T-helper 2 cell treated with Interferon-gamma antibody and Interleukin-4, amounts not matched to agents 5 μg/mL and 100 μg/mL, for 36 hours (primary cell): Measurements from ENCODE around the gene SKAP1.

Source experiments
- DNase-seq: peaks from one replicate; pipeline ENCODE4 v3.0.0; 2021; ENCODE audit warnings: low spot score
- H3K27ac Mint-ChIP-seq: one replicate; pipeline ENCODE4 v1.8.0; 2021; ENCODE audit warnings: mild to moderate bottlenecking, mixed read lengths
- H3K27me3 Mint-ChIP-seq: one replicate; pipeline ENCODE4 v1.8.0; 2021; ENCODE audit warnings: low read depth, mixed read lengths
- H3K36me3 Mint-ChIP-seq: one replicate; pipeline ENCODE4 v1.8.0; 2021; ENCODE audit warnings: low read depth, mixed read lengths
- H3K4me1 Mint-ChIP-seq: one replicate; pipeline ENCODE4 v1.8.0; 2021; ENCODE audit warnings: low read depth, mixed read lengths
- H3K4me3 Mint-ChIP-seq: one replicate; pipeline ENCODE4 v1.8.0; 2022; ENCODE audit warnings: mild to moderate bottlenecking, moderate library complexity, mixed read lengths
- H3K9me3 Mint-ChIP-seq: one replicate; pipeline ENCODE4 v1.8.0; 2021; ENCODE audit warnings: mixed read lengths

SKAP1 gene

GRCh38 chr17:48139944-48140343 is 290.1 kb downstream of the SKAP1 start:
- DNase-seq = no peak
- Mint-ChIP-seq H3K36me3 (peaks cover 37% of the 10 kb centered on the region), H3K27ac (no peak overlapping the region), H3K4me1 (peaks cover 5% of the 10 kb centered on the region), H3K27me3 (no peaks in the 10 kb centered on the region), H3K4me3 (no peak overlapping the region), H3K9me3 (no peaks in the 10 kb centered on the region)

- peaks cover 5% of the 10 kb centered on the region for H3K4me1 Mint-ChIP-seq
- DNase-seq = no peak
- H3K4me3 Mint-ChIP-seq = no peak overlapping the region
- no peaks in the 10 kb centered on the region for H3K27me3 Mint-ChIP-seq
- H3K36me3 Mint-ChIP-seq = peaks cover 38% of the 10 kb centered on the region
- H3K27ac Mint-ChIP-seq = no peak overlapping the region
- no peaks in the 10 kb centered on the region for H3K9me3 Mint-ChIP-seq
Measured at GRCh38 chr17:48137656-48138055, 292.4 kb downstream of the SKAP1 start.

- Mint-ChIP-seq H3K4me3 (no peak overlapping the region), H3K9me3 (no peaks in the 10 kb centered on the region), H3K4me1 (peaks cover 1% of the 10 kb centered on the region), H3K36me3 (peaks cover 39% of the 10 kb centered on the region), H3K27me3 (no peaks in the 10 kb centered on the region), H3K27ac (no peak overlapping the region)
- DNase-seq = no peak
Measured at GRCh38 chr17:48134912-48135480, 295.0 kb downstream of the SKAP1 start.

GRCh38 chr17:48132385-48132784 is 297.6 kb downstream of the SKAP1 start:
- no peaks in the 10 kb centered on the region for H3K4me1 Mint-ChIP-seq

GRCh38 chr17:48131216-48131824 is 298.7 kb downstream of the SKAP1 start:
- H3K4me3 Mint-ChIP-seq = no peak overlapping the region
- no peaks in the 10 kb centered on the region for H3K27me3 Mint-ChIP-seq
- H3K27ac Mint-ChIP-seq = no peak overlapping the region
- peaks cover 28% of the 10 kb centered on the region for H3K36me3 Mint-ChIP-seq
- H3K4me1 Mint-ChIP-seq = no peaks in the 10 kb centered on the region
- H3K9me3 Mint-ChIP-seq = no peaks in the 10 kb centered on the region
- no peak for DNase-seq

More at GRCh38 chr17:48132385-48132784, 297.6 kb downstream of the SKAP1 start:
- Mint-ChIP-seq H3K4me3 (no peak overlapping the region), H3K27me3 (no peaks in the 10 kb centered on the region), H3K36me3 (peaks cover 30% of the 10 kb centered on the region), H3K27ac (no peak overlapping the region), H3K9me3 (no peaks in the 10 kb centered on the region)
- DNase-seq = no peak

- H3K27ac Mint-ChIP-seq = no peak overlapping the region
- DNase-seq = no peak
Measured at GRCh38 chr17:48129981-48130380, 300.0 kb downstream of the SKAP1 start.

GRCh38 chr17:48128400-48128799 is 301.6 kb downstream of the SKAP1 start:
- H3K27ac Mint-ChIP-seq = no peak overlapping the region
- no peaks in the 10 kb centered on the region for H3K4me1 Mint-ChIP-seq
- no peak overlapping the region for H3K4me3 Mint-ChIP-seq
- H3K9me3 Mint-ChIP-seq = no peaks in the 10 kb centered on the region
- peaks cover 25% of the 10 kb centered on the region for H3K36me3 Mint-ChIP-seq
- no peaks in the 10 kb centered on the region for H3K27me3 Mint-ChIP-seq
- no peak for DNase-seq

More at GRCh38 chr17:48129981-48130380, 300.0 kb downstream of the SKAP1 start:
- Mint-ChIP-seq H3K9me3 (no peaks in the 10 kb centered on the region), H3K27me3 (no peaks in the 10 kb centered on the region), H3K4me1 (no peaks in the 10 kb centered on the region), H3K4me3 (no peak overlapping the region), H3K36me3 (peaks cover 22% of the 10 kb centered on the region)

- no peak overlapping the region for H3K4me3 Mint-ChIP-seq
- peaks cover 26% of the 10 kb centered on the region for H3K36me3 Mint-ChIP-seq
- no peaks in the 10 kb centered on the region for H3K27me3 Mint-ChIP-seq
- H3K27ac Mint-ChIP-seq = no peak overlapping the region
- no peaks in the 10 kb centered on the region for H3K9me3 Mint-ChIP-seq
- no peak for DNase-seq
- no peaks in the 10 kb centered on the region for H3K4me1 Mint-ChIP-seq
Measured at GRCh38 chr17:48127371-48128051, 302.5 kb downstream of the SKAP1 start.

GRCh38 chr17:48126532-48126850 is 303.5 kb downstream of the SKAP1 start:
- Mint-ChIP-seq H3K27me3 (no peaks in the 10 kb centered on the region), H3K4me3 (no peak overlapping the region), H3K4me1 (no peaks in the 10 kb centered on the region), H3K27ac (no peak overlapping the region), H3K36me3 (peaks cover 24% of the 10 kb centered on the region), H3K9me3 (no peaks in the 10 kb centered on the region)
- no peak for DNase-seq

- no peak for DNase-seq
- Mint-ChIP-seq H3K9me3 (no peaks in the 10 kb centered on the region), H3K4me3 (no peak overlapping the region), H3K27ac (no peak overlapping the region), H3K27me3 (no peaks in the 10 kb centered on the region), H3K4me1 (no peaks in the 10 kb centered on the region), H3K36me3 (peaks cover 23% of the 10 kb centered on the region)
Measured at GRCh38 chr17:48125829-48126531, 304.0 kb downstream of the SKAP1 start.

GRCh38 chr17:48123776-48124388 is 306.1 kb downstream of the SKAP1 start:
- Mint-ChIP-seq H3K4me3 (no peak overlapping the region), H3K9me3 (no peaks in the 10 kb centered on the region), H3K27me3 (no peaks in the 10 kb centered on the region), H3K36me3 (peaks cover 29% of the 10 kb centered on the region), H3K27ac (no peak overlapping the region), H3K4me1 (no peaks in the 10 kb centered on the region)
- no peak for DNase-seq

- no peak for DNase-seq
- H3K27ac Mint-ChIP-seq = no peak overlapping the region
- no peaks in the 10 kb centered on the region for H3K27me3 Mint-ChIP-seq
- no peak overlapping the region for H3K4me3 Mint-ChIP-seq
- no peaks in the 10 kb centered on the region for H3K9me3 Mint-ChIP-seq
- H3K36me3 Mint-ChIP-seq = peaks cover 31% of the 10 kb centered on the region
- no peaks in the 10 kb centered on the region for H3K4me1 Mint-ChIP-seq
Measured at GRCh38 chr17:48123111-48123510, 306.9 kb downstream of the SKAP1 start.

GRCh38 chr17:48122665-48123045 is 307.4 kb downstream of the SKAP1 start:
- Mint-ChIP-seq H3K36me3 (peaks cover 35% of the 10 kb centered on the region), H3K27ac (no peak overlapping the region), H3K4me3 (no peak overlapping the region), H3K9me3 (no peaks in the 10 kb centered on the region), H3K27me3 (no peaks in the 10 kb centered on the region), H3K4me1 (no peaks in the 10 kb centered on the region)
- DNase-seq = no peak
